GM10248 (cell line): Measurements from ENCODE around the gene ADAMTS6.

ENCODE experiments used
- CTCF ChIA-PET: fragments of 300-600 bp; sonication (Branson Sonifier 250); formaldehyde crosslinking; extraction: SDS; loops from one replicate; lab custom pipeline; 2021; ENCODE audit warnings: antibody characterized with exemption; lab: Yijun Ruan, JAX
- POLR2A ChIA-PET: fragments of 350-650 bp; sonication (Branson Sonifier 250); formaldehyde crosslinking; extraction: SDS; loops from one replicate; lab custom pipeline; 2020; ENCODE audit warnings: antibody characterized with exemption; lab: Yijun Ruan, JAX
- DNase-seq: peaks from one replicate; pipeline ENCODE4 v3.0.0; 2012; ENCODE audit errors: extremely low spot score
- CTCF ChIP-seq: IDR thresholded peaks from 2 replicates; pipeline ENCODE4 v1.5.1; 2012; ENCODE audit warnings: mild to moderate bottlenecking, low read depth; ENCODE audit errors: extremely low read depth, missing control alignments, control extremely low read depth

The ADAMTS6 gene

DNA sequence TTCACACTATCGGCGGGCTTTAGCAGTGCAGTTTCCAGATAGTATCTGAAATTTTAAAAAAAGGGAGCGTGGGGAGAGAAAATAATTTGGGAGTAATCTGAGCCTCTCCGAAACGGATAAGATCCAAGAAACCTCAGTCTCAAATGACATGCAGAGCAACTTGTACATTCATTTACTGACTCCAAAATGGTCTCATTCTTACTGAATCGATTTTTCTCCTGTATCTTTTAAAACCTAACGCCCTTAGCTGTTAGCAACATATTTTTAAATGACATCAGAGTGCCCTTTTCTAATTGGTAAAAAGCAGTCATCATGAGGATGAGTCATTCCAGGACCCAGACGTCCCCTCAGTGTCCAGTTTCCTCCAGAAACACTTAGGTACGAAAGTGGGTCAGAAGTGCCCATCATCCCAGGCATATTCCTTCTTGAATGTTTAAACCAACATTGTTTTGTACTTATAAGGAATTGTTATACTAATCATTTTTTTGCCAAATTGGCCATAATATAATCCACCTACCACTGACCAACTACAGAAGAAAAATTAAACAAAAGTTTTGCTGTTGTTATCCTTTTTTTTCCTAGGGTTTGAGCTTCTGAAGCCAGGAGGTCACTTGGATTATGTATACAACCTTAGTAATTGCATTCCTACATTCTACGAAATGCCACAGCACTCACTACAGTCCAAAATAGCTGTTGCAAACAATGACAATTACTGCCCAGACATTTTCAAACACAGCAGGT, 354.4 kb downstream of the ADAMTS6 start:
- no peak for DNase-seq
- CTCF ChIA-PET, result interaction anchor here (1.2 to 2.3 kb wide), 2 partner anchors 11 to 12 kb away, joined by 4 to 11 read pairs; no protein-coding TSS in a partner anchor
- POLR2A ChIA-PET, result no interaction called here
- no peak for TF ChIP-seq CTCF

- CTCF ChIA-PET, result interaction anchor here (1.2 to 2.3 kb wide), 2 partner anchors 11 to 12 kb away, joined by 4 to 11 read pairs; no protein-coding TSS in a partner anchor
- POLR2A ChIA-PET, result no interaction called here
- no peak for DNase-seq
- no peak for TF ChIP-seq CTCF
Measured at GRCh38 chr5:65126542-65127069, 355.1 kb downstream of the ADAMTS6 start.

DNA sequence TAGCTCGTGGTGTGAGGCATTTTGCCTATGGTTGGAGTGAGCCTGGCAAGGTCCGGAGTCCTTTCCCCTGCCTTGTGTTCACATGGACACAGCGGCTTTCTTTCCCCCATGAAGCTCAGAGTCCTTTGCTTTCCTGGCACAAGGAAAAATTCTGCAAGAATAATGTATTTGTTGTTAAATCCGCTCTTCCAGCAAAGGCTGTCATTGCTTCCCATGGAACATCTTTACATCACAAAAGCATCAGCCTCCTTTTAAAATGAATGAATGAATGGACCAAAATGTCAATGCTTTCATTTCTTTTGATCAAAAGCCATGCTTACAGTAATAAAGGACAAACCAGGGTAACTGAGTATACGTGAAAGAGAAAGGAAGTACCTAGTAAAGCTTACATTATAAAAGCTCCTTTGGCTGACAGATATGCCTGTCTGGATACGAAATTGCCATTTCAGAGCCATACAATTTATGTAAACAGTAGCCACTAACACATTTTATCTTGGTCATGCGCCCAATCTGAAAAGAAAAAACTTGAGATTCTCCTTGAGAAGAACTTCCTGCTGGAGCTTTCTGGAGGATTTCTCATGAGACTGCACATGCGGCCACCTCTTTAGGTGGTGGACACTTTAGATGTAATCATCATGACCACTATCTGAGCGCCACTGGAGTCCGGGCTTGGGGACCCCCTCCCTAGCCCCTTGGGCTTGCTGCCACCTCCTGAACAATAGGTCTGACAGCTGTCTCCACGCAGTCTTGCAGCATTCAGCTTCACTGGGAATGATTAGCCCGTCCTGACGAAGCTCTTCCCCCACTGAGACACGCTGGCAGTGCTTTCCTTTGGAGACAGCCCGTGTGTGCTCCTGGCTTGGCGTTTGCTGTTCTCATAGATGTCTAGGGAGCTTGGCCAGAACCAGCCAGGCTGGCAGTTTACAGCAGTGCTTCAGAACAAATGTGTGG, 355.9 kb downstream of the ADAMTS6 start:
- POLR2A ChIA-PET, result interaction anchor here (0.5 kb wide), 1 partner anchor 17 kb away, joined by 3 read pairs; no protein-coding TSS in a partner anchor
- TF ChIP-seq CTCF, result no peak
- CTCF ChIA-PET, result interaction anchor here (1.0 to 2.7 kb wide), 9 partner anchors 9 to 92 kb away, joined by 3 to 11 read pairs (median 3); no protein-coding TSS in a partner anchor
- no peak for DNase-seq

DNA sequence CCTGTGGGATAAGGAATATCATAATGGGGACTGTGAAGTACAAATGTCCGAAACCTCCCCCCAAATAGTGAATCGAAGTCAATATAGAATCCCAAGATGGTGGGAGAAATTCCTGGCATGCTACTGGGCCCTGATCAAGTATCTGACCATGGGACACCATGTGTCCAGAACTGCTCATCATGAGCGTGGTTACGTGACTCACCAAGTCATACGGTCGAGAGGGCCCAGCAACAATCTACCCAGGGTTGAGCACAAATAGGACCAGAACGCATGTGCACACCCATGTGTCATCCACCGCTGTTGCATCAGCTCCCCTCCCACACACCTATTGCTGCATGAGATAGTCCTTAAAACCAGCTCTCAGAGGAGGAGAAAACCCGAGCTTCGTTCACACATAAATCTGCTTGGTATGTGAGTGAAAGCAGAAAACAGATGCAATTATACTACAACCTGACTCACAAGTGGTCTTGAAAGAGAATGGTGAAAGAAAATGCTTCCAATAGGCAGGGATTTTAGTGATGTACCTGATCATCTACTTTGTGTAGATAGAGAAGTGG, 359.8 kb downstream of the ADAMTS6 start:
- POLR2A ChIA-PET, result no interaction called here
- no peak for TF ChIP-seq CTCF
- CTCF ChIA-PET, result no interaction called here
- DNase-seq, result no peak

DNA sequence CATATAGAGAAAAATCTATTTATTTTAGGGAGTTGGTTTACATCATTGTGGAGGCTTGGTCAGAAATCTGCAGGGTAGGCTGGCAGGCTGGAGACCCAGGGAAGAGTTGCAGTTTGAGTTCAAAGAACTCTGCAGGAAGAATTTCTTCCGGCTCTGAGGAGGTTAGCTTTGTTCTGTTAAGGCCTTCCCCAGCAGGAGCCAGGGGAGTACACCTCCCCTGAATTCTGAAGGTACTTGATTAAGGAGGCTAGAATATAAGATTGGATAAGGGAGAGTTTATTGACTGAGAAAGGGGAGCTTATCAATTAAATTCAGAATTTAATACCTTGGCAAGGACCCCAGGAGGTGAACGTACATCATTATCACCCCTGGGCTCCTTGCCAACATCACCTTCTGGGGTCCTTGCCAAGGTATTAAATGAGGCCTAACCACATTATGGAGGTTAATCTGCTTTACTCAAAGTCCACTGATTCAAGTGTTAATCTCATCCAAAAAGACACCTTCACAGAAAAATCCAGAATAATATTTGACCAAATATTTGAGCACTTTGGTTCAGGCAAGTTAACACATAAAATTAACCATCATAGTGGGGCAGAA, 361.3 kb downstream of the ADAMTS6 start:
- no peak for DNase-seq
- CTCF ChIA-PET, result interaction anchor here (1.3 kb wide), 1 partner anchor 16 kb away, joined by 3 read pairs; no protein-coding TSS in a partner anchor
- TF ChIP-seq CTCF, result no peak
- POLR2A ChIA-PET, result no interaction called here

- CTCF ChIA-PET, result interaction anchor here (0.7 to 1.3 kb wide), 3 partner anchors 11 to 33 kb away, joined by 3 to 4 read pairs (median 3); no protein-coding TSS in a partner anchor
- no peak for TF ChIP-seq CTCF
- POLR2A ChIA-PET, result no interaction called here
- no peak for DNase-seq
Measured at GRCh38 chr5:65117525-65117924, 364.2 kb downstream of the ADAMTS6 start.
